Activated CD4-positive, alpha-beta T cell treated with anti-CD3 and anti-CD28 coated beads, Interleukin-2, Interleukin-4, amounts not matched to agents 100 ng/mL and 50 ng/mL, durations not matched to agents 16 hours and 8 hours (primary cell): ENCODE measurements around the gene LAMTOR5.
"Not testable (repeated sequence)": the region's sequence is repeated elsewhere in the genome, so short reads cannot be mapped to it uniquely, and the experiment has no call there.

ENCODE experiments used
- DNase-seq: peaks from one replicate; pipeline ENCODE4 v3.0.0-alpha.2; 2020; ENCODE audit warnings: low spot score

The LAMTOR5 gene

DNA sequence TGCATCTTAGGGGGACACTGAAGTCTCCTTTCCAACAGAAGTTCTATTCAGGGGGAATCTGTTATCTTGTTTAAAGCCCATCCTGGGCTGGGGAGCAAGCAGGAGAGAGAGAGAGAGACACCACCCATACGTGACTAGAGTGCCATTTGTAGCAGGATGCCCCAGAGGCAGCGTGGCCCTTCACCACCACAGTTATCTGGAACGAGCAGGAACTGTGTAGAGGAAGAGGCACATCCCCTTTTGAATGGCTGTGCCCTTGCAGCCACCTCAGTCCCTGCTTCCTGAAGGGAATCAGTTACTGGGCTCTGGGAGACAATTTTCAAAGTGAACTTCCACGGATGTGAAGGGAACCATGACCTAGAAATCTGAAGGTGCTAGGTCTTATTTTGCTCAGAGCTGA lies 19.4 kb upstream of the LAMTOR5 start:
- no peak for DNase-seq

DNA sequence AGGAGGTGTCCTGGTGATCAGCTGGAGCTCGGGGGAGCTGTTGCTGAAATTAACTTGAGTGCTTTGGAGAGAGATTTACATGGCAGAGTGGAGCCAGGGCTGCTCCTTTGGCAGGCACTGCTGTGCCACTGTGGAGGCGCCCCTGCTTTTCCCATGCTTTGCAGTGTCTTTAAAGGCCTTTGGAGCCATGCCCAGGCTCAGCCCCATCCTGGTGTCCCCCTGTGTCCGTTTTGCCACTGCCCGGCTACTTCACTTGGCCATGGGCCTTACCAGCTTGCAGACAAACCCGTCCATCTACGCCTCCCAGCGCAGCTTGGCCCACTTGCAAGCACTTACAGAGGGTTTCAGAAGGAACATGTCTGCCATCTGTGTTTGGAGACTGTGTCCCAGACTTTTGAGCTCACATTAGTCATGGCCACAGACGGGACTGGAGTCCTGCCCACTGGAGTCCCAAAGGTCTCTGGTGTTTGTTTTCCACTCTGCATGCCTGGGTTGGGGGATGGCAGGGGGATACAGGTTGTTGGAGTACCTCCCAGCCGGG lies 18.2 kb upstream of the LAMTOR5 start:
- no peak for DNase-seq

DNA sequence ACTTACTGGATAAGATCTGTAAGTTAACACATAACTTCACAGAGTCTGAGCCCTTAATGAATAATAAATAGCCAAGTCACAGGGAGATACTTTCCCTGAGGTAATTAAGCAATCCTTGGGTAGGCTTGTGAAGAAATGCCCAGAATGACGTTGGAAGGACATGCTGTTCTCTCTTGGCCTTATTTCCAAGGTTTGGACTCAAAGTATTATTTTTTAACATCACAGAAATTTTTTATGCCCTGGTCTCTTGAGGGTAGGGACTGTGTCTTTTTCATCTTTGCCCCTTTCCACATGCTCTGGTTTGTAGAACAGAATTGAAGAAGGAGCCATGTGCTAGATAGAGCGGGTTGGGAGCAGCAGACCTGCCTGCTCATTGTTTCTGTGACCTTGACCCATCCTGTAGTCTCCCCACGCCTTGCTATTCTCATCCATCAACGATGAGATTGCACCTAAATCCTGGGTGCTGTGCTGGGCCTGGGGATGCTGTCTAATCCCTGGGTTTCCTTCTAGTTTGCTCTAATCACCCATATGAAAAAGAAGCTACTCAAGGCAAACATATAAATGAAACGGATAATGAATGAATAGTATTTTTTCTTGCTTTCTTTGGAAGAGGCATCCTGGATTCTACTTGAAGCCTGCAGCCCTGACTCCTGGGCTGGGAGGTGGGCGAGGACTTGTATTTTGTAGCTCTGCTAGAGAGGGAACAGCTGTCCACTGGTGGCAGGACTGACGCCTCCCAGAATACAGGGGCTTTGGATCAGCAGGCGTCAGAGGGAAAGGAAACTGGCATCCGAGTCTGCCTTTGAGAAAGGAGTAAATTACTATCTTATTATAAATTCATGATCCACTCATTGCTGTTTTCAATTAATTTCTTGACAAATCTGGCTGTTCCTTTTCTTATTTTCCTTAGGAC lies 17.5 kb upstream of the LAMTOR5 start:
- DNase-seq: no peak

- peak; percentile 19 for DNase-seq
Measured at GRCh38 chr1:110420874-110421793, 13.6 kb upstream of the LAMTOR5 start.

DNA sequence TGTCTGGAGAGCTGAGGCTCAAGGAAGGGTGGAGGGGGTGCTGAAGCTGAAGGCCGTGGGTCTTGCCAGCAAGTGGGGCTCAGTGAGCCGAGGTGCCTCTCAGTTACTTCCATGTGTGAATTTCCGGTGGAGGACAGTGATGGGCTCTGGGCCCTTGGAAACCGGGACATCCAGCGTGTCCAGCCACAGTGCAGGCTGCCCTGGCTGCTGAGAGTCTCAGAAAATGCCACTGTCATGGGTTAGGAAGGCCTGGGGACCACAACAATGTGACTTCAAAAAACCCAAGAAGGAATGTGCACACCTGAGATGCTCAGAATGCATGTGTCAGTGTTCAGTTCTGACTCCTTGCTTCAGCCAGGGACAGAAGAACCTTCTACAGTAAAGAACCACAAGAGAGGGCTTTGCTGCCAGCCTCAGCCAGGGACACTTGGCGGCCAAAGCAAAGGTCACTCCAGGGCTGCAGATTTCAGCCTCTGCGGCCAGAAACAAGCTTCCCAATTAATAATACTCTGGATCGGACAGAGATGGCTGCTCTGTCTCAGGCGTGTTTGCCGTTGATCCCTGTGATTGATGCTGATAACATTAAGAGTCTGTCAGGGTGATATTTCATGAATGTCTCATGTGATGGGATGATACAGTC lies 12.6 kb upstream of the LAMTOR5 start:
- DNase-seq: no peak

GRCh38 chr1:110418729-110419128 lies 11.2 kb upstream of the LAMTOR5 start:
- no peak for DNase-seq

GRCh38 chr1:110413045-110413444 lies 5.6 kb upstream of the LAMTOR5 start:
- DNase-seq: not testable (repeated sequence)

DNA sequence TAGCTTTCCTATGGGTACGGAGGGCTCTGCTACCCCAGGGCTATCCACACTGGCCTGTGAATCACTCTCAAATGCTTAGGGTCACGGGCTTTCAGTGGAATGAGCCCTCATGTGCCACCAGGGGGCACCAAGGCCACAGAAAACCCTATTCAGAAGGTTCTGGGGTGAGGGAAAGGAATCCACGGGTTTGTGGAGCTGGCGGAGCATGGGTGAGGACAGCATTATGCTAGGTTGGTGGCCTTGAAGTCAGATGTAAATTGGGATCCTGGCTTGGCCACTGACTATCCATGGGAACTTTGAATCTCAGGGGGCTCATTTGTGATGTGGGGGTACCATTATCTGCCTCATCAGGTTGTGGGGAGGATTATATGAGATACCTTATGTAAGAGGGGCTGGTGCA lies 5.1 kb upstream of the LAMTOR5 start:
- DNase-seq: peak; percentile 67

GRCh38 chr1:110411173-110411735 lies 3.8 kb upstream of the LAMTOR5 start:
- DNase-seq: no peak

- DNase-seq: no peak
Measured at GRCh38 chr1:110409316-110409715, 1.8 kb upstream of the LAMTOR5 start.

DNA sequence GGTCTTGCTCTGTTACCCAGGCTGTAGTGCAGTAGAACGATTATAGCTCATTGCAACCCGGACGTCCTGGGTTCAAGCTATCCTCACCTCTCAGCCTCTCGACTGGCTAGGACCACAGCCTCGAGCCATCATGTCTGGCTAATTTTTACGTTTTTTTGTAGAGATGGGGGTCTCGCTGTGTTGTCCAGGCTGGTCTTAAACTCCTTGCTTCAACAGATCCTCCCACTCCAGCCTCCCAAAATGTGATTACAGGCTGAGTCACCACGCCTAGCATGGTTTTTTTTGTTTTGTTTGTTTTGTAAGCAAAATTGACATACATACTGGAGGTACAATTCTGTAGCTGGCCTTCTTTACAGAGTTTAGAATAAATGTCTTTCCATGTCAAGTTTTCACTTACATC lies 994 bp upstream of the LAMTOR5 start:
- no peak for DNase-seq

DNA sequence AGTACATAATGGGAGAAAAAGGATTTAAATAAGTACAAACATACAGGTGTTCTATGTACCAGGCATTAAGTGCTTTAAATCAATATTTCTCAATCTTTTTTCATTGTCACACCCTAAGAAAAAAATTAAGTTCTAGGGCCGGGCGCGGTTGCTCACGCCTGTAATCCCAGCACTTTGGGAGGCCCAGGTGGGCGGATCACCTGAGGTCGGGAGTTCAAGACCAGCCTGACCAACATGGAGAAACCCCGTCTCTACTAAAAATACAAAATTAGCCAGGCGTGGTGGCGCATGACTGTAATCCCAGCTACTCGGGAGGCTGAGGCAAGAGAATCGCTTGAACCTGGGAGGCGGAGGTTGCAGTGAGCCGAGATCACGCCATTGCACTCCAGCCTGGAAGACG lies 1.1 kb downstream of the LAMTOR5 start:
- not testable (repeated sequence) for DNase-seq

GRCh38 chr1:110404401-110404800 lies 3.1 kb downstream of the LAMTOR5 start:
- no peak for DNase-seq

- DNase-seq: no peak
Measured at GRCh38 chr1:110403805-110404204, 3.7 kb downstream of the LAMTOR5 start.

DNA sequence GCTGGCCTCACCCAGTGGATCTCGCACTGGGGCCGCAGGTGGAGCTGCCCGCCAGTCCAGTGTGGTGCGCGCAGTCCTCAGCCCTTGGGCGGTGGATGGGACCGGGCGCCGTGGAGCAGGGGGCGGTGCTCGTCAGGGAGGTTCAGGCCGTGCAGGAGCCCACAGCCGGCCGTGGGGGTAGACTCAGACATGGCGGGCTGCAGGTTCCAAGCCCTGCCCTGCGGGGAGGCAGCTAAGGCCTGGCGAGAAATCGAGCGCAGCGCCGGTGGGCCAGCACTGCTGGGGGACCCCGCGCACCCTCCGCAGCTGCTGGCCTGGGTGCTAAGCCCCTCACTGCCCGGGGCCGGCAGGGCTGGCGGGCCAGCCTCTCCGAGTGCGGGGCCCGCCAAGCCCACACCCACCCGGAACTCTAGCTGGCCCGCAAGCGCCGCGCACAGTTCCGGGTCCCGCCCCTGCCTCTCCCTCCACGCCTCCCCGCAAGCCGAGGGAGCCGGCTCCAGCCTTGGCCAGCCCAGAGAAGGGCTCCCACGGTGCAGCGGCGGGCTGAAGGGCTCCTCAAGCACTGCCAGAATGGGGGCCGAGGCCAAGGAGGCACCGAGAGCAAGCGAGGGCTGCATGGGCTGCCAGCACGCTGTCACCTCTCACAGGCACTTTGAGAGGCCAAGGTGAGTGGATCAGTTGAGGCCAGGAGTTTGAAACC lies 11.1 kb downstream of the LAMTOR5 start:
- DNase-seq: not testable (repeated sequence)

GRCh38 chr1:110394493-110394820 lies 13.0 kb downstream of the LAMTOR5 start:
- no peak for DNase-seq

- DNase-seq: no peak
Measured at GRCh38 chr1:110393691-110394492, 13.6 kb downstream of the LAMTOR5 start.

DNA sequence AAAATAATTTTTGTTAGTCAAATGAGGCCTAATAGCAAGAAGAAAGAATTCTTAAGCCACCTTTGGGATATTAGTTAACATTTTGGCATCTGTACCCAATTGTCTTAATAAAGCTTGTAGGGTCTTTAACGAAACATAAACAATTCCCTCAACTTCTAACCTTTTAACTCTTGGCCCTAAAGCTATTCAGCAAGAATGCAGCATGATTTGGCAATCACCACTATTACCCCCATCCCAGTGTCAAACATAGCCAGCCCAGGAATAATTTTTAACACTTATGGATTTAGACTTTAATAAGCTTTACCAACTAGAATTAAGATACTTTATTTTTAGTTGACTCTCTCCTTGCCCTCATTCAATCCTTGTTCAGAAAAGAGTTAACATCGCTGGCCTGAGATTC lies 14.2 kb downstream of the LAMTOR5 start:
- DNase-seq: no peak

DNA sequence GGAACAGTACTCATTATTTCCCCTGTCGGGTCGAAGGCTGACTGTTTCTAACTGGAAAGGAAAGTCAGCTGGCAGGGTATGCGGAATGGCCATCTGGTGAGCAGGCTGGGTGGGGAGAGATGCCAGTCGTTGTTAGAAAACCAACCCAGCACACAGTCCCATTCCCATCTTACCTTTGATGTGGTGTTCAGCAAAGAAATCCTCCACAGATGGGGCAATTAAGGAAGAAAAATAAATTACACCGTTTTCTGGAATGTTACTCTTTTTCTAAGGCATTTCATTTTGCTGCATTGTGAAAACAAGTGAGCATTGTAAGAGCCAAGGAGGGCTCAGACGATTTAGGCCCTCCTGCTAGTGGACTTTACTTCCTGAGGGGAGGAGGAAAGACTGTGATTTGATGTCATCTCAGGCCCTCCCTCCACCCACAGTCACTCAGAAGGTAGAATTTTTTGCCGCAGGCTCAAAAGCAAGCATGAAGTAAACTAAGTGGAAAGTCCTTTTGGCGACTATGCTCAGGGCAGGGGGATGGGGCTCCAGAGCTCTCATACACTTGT lies 16.7 kb downstream of the LAMTOR5 start, which contains the start of gene SLC16A4:
Gene SLC16A4 (minus strand): TSS at position 335 of the 554 bp plus-strand sequence. CDS start 1,703 bp downstream, outside the sequence.
- DNase-seq: no peak

DNA sequence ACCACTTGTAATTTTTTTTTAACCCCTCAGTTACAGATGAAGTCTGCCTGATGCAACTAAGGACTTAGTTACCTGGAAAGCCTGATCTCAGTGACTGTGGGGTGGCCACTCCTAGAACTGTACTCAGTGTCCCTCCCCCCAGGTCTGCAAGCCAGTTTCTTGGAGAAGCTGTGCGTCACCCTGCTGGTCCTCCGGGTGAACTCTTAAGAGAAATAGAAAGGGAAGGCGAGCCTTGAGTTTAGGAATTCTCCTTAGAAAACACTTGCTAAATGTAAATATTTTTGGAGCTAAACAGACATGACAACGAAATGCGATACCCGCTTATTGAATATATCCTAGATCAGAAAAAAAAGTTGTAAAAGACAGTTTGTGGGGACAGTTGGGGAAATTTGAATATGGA lies 17.4 kb downstream of the LAMTOR5 start:
- DNase-seq: no peak
